SK-N-SH (cell line): ENCODE data around the gene ADORA2A. TPM values are rescaled to one million over a fixed set of nuclear protein-coding genes. Genes with fewer than 3 reads are reported as not detected.

Source experiments
- CTCF ChIA-PET: fragments of 300-600, 350-600 bp; formaldehyde crosslinking; extraction: SDS; loops from one replicate; lab custom pipeline; 2021; lab: Yijun Ruan, JAX
- POLR2A ChIA-PET: fragments of 350-600 bp; sonication (Branson Sonifier 250); formaldehyde crosslinking; extraction: SDS; loops from one replicate; lab custom pipeline; 2020; ENCODE audit warnings: antibody characterized with exemption, inconsistent platforms; lab: Yijun Ruan, JAX
- DNase-seq: peaks from one replicate; pipeline ENCODE4 v3.0.0; 2012
- H2AFZ ChIP-seq: fragments of 200-600 bp; sonication (generic); 2 replicates; pipeline ENCODE4 v1.8.1; 2016; ENCODE audit warnings: antibody characterized with exemption, mild to moderate bottlenecking, low read depth
- H3F3A ChIP-seq: fragments of 200-600 bp; sonication (generic); replicated peaks from 2 replicates; pipeline ENCODE3; 2016; ENCODE audit warnings: antibody characterized with exemption, mild to moderate bottlenecking; ENCODE audit not compliant: insufficient read depth
- H3K27ac ChIP-seq, 2 experiments: fragments of 200-500 bp in 1 of 2; fragments of 200-600 bp in 1 of 2; sonication (Bioruptor generic) in 1 of 2; sonication (generic), shearing (Covaris generic) in 1 of 2; 2 replicates each; pipeline versions ENCODE4 v1.5.1 to v1.6.1; 2014 to 2016; ENCODE audit warnings: low read depth in 2 of 2, inconsistent platforms in 1 of 2, low read length in 1 of 2, mild to moderate bottlenecking in 1 of 2, mixed read lengths in 1 of 2
- H3K27me3 ChIP-seq: fragments of 200-600 bp; sonication (generic), shearing (Covaris generic); 2 replicates; pipeline ENCODE4 v1.6.1; 2016; ENCODE audit warnings: mixed run types; ENCODE audit not compliant: insufficient read depth
- H3K36me3 ChIP-seq, 2 experiments: fragments of 200-500 bp in 1 of 2; fragments of 200-600 bp in 1 of 2; sonication (Bioruptor generic) in 1 of 2; sonication (generic) in 1 of 2; replicated peaks in 1 of 2; 2 replicates each; pipeline versions ENCODE3 to v1.5.1; 2014 to 2016; ENCODE audit warnings: low read length in 1 of 2, mild to moderate bottlenecking in 1 of 2; ENCODE audit not compliant: insufficient read depth in 2 of 2, control insufficient read depth in 1 of 2
- H3K4me1 ChIP-seq, 2 experiments: fragments of 200-500 bp in 1 of 2; fragments of 200-600 bp in 1 of 2; sonication (Bioruptor generic) in 1 of 2; sonication (generic), shearing (Covaris generic) in 1 of 2; 2 replicates each; pipeline versions ENCODE4 v1.5.1 to v1.6.1; 2014 to 2016; ENCODE audit warnings: low read depth in 1 of 2, low read length in 1 of 2, mixed run types in 1 of 2; ENCODE audit not compliant: insufficient read depth in 2 of 2, control insufficient read depth in 1 of 2
- H3K4me2 ChIP-seq: fragments of 200-600 bp; sonication (generic), shearing (Covaris generic); 2 replicates; pipeline ENCODE4 v1.6.1; 2017; ENCODE audit warnings: mixed run types
- H3K4me3 ChIP-seq, 2 experiments: fragments of 200-500 bp in 1 of 2; fragments of 200-600 bp in 1 of 2; sonication (Bioruptor generic) in 1 of 2; sonication (generic), shearing (Covaris generic) in 1 of 2; 2 replicates each; pipeline versions ENCODE4 v1.5.1 to v1.8.1; 2014 to 2016; ENCODE audit warnings: low read depth in 2 of 2, inconsistent platforms in 1 of 2, low read length in 1 of 2, mild to moderate bottlenecking in 1 of 2, mixed read lengths in 1 of 2, moderate library complexity in 1 of 2
- H3K79me2 ChIP-seq: fragments of 200-600 bp; sonication (generic); 2 replicates; pipeline ENCODE4 v1.8.1; 2017; ENCODE audit warnings: mild to moderate bottlenecking; ENCODE audit not compliant: insufficient read depth
- H3K9ac ChIP-seq: fragments of 200-600 bp; sonication (generic); 2 replicates; pipeline ENCODE4 v1.6.1; 2017; ENCODE audit warnings: mixed run types
- H3K9me2 ChIP-seq: fragments of 200-600 bp; sonication (generic); 2 replicates; pipeline ENCODE4 v1.6.1; 2017; ENCODE audit warnings: mixed run types
- H3K9me3 ChIP-seq: fragments of 200-600 bp; sonication (generic); 2 replicates; pipeline ENCODE4 v1.6.1; 2017; ENCODE audit warnings: mixed run types, mild to moderate bottlenecking, moderate library complexity
- H4K20me1 ChIP-seq: fragments of 200-600 bp; sonication (generic); 2 replicates; pipeline ENCODE4 v1.6.1; 2017; ENCODE audit warnings: mild to moderate bottlenecking, mixed run types; ENCODE audit not compliant: insufficient read depth
- CHD2 ChIP-seq: fragments of 150-350 bp; IDR thresholded peaks from 2 replicates; pipeline ENCODE4 v1.6.1; 2018; ENCODE audit warnings: low read length; ENCODE audit not compliant: partially characterized antibody
- CTCF ChIP-seq: fragments of 200-600 bp; sonication (generic); IDR thresholded peaks from 2 replicates; pipeline ENCODE4 v1.6.1; 2017; ENCODE audit warnings: antibody characterized with exemption, mild to moderate bottlenecking, moderate library complexity
- EP300 ChIP-seq, 2 experiments: IDR thresholded peaks; 2 replicates each; pipeline versions ENCODE4 v1.4.0 to v1.6.1; 2012; ENCODE audit warnings: borderline replicate concordance in 1 of 2, low read depth in 1 of 2, low read length in 1 of 2
- EZH2phosphoT487 ChIP-seq: fragments of 200-600 bp; sonication (generic); IDR thresholded peaks from 2 replicates; pipeline ENCODE4 v1.6.1; 2017; ENCODE audit warnings: low read depth, mixed run types, mild to moderate bottlenecking, antibody characterized with exemption, moderate library complexity, borderline replicate concordance
- FOSL2 ChIP-seq: IDR thresholded peaks from 2 replicates; pipeline ENCODE4 v1.4.0; 2012; ENCODE audit warnings: low read depth, mild to moderate bottlenecking, moderate library complexity, borderline replicate concordance
- FOXJ3 ChIP-seq: sonication (generic); formaldehyde crosslinking; IDR thresholded peaks from 2 replicates; pipeline ENCODE4 v1.5.1; 2020; ENCODE audit warnings: mild to moderate bottlenecking, missing genetic modification reagents
- FOXM1 ChIP-seq: IDR thresholded peaks from 2 replicates; pipeline ENCODE4 v1.4.0; 2012; ENCODE audit warnings: low read depth, mild to moderate bottlenecking
- GABPA ChIP-seq: IDR thresholded peaks from 2 replicates; pipeline ENCODE4 v1.4.0; 2012; ENCODE audit warnings: low read depth, mild to moderate bottlenecking
- JUND ChIP-seq: IDR thresholded peaks from 2 replicates; pipeline ENCODE4 v1.4.0; 2012
- MEF2A ChIP-seq: IDR thresholded peaks from 2 replicates; pipeline ENCODE4 v1.4.0; 2012; ENCODE audit warnings: low read depth, borderline replicate concordance
- NFIC ChIP-seq: IDR thresholded peaks from 2 replicates; pipeline ENCODE4 v1.4.0; 2012; ENCODE audit warnings: borderline replicate concordance
- NRF1 ChIP-seq: IDR thresholded peaks from 2 replicates; pipeline ENCODE4 v1.6.1; 2012; ENCODE audit warnings: low read depth, mild to moderate bottlenecking, low read length
- POLR2AphosphoS5 ChIP-seq: IDR thresholded peaks from 2 replicates; pipeline ENCODE4 v1.6.1; 2012; ENCODE audit warnings: low read depth, low read length
- RAD21 ChIP-seq: IDR thresholded peaks from 2 replicates; pipeline ENCODE4 v1.6.1; 2012; ENCODE audit warnings: mild to moderate bottlenecking, low read length
- RCOR1 ChIP-seq: fragments of 150-350 bp; IDR thresholded peaks from 2 replicates; pipeline ENCODE4 v1.6.1; 2017; ENCODE audit warnings: antibody characterized with exemption, low read length
- RFX5 ChIP-seq: IDR thresholded peaks from 2 replicates; pipeline ENCODE4 v1.6.1; 2012; ENCODE audit warnings: mild to moderate bottlenecking, improper control_type of control experiment, low read length
- RXRA ChIP-seq: IDR thresholded peaks from 2 replicates; pipeline ENCODE4 v1.4.0; 2012; ENCODE audit warnings: low read depth, mild to moderate bottlenecking, borderline replicate concordance
- SIN3A ChIP-seq: IDR thresholded peaks from 2 replicates; pipeline ENCODE4 v1.6.1; 2012; ENCODE audit warnings: low read depth, mild to moderate bottlenecking, low read length, moderate library complexity, borderline replicate concordance
- TAF1 ChIP-seq: IDR thresholded peaks from 2 replicates; pipeline ENCODE4 v1.6.1; 2012; ENCODE audit warnings: low read depth, mild to moderate bottlenecking, low read length, moderate library complexity, borderline replicate concordance
- TCF12 ChIP-seq: IDR thresholded peaks from 2 replicates; pipeline ENCODE4 v1.4.0; 2012
- YY1 ChIP-seq: IDR thresholded peaks from 2 replicates; pipeline ENCODE4 v1.4.0; 2012; ENCODE audit warnings: low read depth, mild to moderate bottlenecking
- WGBS: methylation state at CpG from one replicate; pipeline ENCODE4 v1.1.6; 2017; ENCODE audit warnings: low lambda C conversion rate; 5-methylcytosine and 5-hydroxymethylcytosine counted together
- polyA plus RNA-seq, 3 experiments: library from polyadenylated mRNA; depleted of rRNA; stranded (reverse); fragments of >200 nt; gene quantifications; 2 replicates each; pipeline ENCODE4 v1.2.3, GENCODE V29; 2012
- TF ChIP-seq, protein P1 (sequence below): IDR thresholded peaks from 2 replicates; pipeline ENCODE4 v1.6.1; 2012; ENCODE audit warnings: mild to moderate bottlenecking, low read depth, low read length, moderate library complexity
- TF ChIP-seq, protein P2 (sequence below): IDR thresholded peaks from 2 replicates; pipeline ENCODE4; 2012
- TF ChIP-seq, protein P3 (sequence below): IDR thresholded peaks from 2 replicates; pipeline ENCODE4 v1.4.0; 2012; ENCODE audit warnings: low read depth, borderline replicate concordance
- TF ChIP-seq, protein P4 (sequence below): fragments of 150-350 bp; IDR thresholded peaks from 2 replicates; pipeline ENCODE4 v1.6.1; 2017; ENCODE audit warnings: antibody characterized with exemption, low read length, low read depth, borderline replicate concordance

Gene ADORA2A
- polyA plus RNA-seq, 1 of the 3 experiments (the other 2 are of a cell fraction), result 9.3 TPM

GRCh38 chr22:24486501-24486921, 59.1 kb downstream of the ADORA2A start:
- ChIA-PET CTCF (interaction anchor here (0.8 to 2.7 kb wide), 5 partner anchors 9 to 63 kb away, joined by 3 to 11 read pairs (median 3); partner anchors contain the start of gene UPB1), POLR2A (no interaction called here)
- no peaks in the 10 kb centered on the region for H4K20me1 ChIP-seq
- no peak overlapping the region for H3K4me3 ChIP-seq
- peak overlapping the region; percentile 38; the same call in 1 of the 2 replicates for H3K4me2 ChIP-seq
- no peaks in the 10 kb centered on the region for H3K9me2 ChIP-seq
- no peaks in the 10 kb centered on the region for H3K9me3 ChIP-seq
- H2AFZ ChIP-seq, result no peak overlapping the region
- 9% methylated on average over 2 of the region's 2 CpGs for WGBS
- H3K4me1 ChIP-seq, result peaks cover 0 to 35% of the 10 kb centered on the region in 2 experiments; a peak in 3 of 4 replicates
- no peaks in the 10 kb centered on the region for H3K36me3 ChIP-seq
- DNase-seq, result no peak
- no peaks in the 10 kb centered on the region for H3K79me2 ChIP-seq
- H3K27me3 ChIP-seq, result no peaks in the 10 kb centered on the region
- no peak overlapping the region for H3K9ac ChIP-seq
- H3F3A ChIP-seq, result peaks cover 55% of the 10 kb centered on the region
- peak overlapping the region; percentile 41 to 84; a peak in 3 of 4 replicates for H3K27ac ChIP-seq
- TF ChIP-seq GABPA (0 out of 2 replicates have a peak, but pooled peaks have one; percentile 35), TCF12 (peak; percentile 98), POLR2AphosphoS5 (peak; percentile 51; the same call in 1 of the 2 replicates), FOXJ3 (CRISPR knock-in tag) (no peak), TAF1 (no peak), RXRA (peak; percentile 81), EP300 (IDR thresholded peaks at IDR 0.05; ENCODE audit: borderline replicate concordance in 1 of 2, low read depth in 1 of 2, low read length in 1 of 2) (peak in 1 of 2 experiments; percentile 91; a peak in 3 of 4 replicates), FOXM1 (peak; percentile 76; the same call in 1 of the 2 replicates), NRF1 (no peak), FOSL2 (peak; percentile 89), JUND (peak; percentile 91), EZH2phosphoT487 (no peak), CHD2 (no peak), MEF2A (peak; percentile 55), YY1 (peak; percentile 43; the same call in 1 of the 2 replicates), RFX5 (no peak), SIN3A (no peak), NFIC (peak; percentile 99), CTCF (no peak), RAD21 (no peak), RCOR1 (0 out of 2 replicates have a peak, but pooled peaks have one; percentile 42)
- TF ChIP-seq, protein P1, sequence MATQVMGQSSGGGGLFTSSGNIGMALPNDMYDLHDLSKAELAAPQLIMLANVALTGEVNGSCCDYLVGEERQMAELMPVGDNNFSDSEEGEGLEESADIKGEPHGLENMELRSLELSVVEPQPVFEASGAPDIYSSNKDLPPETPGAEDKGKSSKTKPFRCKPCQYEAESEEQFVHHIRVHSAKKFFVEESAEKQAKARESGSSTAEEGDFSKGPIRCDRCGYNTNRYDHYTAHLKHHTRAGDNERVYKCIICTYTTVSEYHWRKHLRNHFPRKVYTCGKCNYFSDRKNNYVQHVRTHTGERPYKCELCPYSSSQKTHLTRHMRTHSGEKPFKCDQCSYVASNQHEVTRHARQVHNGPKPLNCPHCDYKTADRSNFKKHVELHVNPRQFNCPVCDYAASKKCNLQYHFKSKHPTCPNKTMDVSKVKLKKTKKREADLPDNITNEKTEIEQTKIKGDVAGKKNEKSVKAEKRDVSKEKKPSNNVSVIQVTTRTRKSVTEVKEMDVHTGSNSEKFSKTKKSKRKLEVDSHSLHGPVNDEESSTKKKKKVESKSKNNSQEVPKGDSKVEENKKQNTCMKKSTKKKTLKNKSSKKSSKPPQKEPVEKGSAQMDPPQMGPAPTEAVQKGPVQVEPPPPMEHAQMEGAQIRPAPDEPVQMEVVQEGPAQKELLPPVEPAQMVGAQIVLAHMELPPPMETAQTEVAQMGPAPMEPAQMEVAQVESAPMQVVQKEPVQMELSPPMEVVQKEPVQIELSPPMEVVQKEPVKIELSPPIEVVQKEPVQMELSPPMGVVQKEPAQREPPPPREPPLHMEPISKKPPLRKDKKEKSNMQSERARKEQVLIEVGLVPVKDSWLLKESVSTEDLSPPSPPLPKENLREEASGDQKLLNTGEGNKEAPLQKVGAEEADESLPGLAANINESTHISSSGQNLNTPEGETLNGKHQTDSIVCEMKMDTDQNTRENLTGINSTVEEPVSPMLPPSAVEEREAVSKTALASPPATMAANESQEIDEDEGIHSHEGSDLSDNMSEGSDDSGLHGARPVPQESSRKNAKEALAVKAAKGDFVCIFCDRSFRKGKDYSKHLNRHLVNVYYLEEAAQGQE, result peak; percentile 40; the same call in 1 of the 2 replicates
- TF ChIP-seq, protein P2, sequence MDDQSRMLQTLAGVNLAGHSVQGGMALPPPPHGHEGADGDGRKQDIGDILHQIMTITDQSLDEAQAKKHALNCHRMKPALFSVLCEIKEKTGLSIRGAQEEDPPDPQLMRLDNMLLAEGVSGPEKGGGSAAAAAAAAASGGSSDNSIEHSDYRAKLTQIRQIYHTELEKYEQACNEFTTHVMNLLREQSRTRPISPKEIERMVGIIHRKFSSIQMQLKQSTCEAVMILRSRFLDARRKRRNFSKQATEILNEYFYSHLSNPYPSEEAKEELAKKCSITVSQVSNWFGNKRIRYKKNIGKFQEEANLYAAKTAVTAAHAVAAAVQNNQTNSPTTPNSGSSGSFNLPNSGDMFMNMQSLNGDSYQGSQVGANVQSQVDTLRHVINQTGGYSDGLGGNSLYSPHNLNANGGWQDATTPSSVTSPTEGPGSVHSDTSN, result peak; percentile 93
- TF ChIP-seq, protein P3, sequence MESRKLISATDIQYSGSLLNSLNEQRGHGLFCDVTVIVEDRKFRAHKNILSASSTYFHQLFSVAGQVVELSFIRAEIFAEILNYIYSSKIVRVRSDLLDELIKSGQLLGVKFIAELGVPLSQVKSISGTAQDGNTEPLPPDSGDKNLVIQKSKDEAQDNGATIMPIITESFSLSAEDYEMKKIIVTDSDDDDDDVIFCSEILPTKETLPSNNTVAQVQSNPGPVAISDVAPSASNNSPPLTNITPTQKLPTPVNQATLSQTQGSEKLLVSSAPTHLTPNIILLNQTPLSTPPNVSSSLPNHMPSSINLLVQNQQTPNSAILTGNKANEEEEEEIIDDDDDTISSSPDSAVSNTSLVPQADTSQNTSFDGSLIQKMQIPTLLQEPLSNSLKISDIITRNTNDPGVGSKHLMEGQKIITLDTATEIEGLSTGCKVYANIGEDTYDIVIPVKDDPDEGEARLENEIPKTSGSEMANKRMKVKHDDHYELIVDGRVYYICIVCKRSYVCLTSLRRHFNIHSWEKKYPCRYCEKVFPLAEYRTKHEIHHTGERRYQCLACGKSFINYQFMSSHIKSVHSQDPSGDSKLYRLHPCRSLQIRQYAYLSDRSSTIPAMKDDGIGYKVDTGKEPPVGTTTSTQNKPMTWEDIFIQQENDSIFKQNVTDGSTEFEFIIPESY, result peak; percentile 54
- TF ChIP-seq, protein P4, sequence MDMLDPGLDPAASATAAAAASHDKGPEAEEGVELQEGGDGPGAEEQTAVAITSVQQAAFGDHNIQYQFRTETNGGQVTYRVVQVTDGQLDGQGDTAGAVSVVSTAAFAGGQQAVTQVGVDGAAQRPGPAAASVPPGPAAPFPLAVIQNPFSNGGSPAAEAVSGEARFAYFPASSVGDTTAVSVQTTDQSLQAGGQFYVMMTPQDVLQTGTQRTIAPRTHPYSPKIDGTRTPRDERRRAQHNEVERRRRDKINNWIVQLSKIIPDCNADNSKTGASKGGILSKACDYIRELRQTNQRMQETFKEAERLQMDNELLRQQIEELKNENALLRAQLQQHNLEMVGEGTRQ, result no peak
